ENCODE measurements around the gene RPS6KA2. TPM values are rescaled to one million over a fixed set of nuclear protein-coding genes. Genes with fewer than 3 reads are reported as not detected.
A peak's percentile ranks its signal among the peaks of the same experiment; 100 is the strongest.
"Not testable (repeated sequence)": the region's sequence is repeated elsewhere in the genome, so short reads cannot be mapped to it uniquely, and the experiment has no call there.

RPS6KA2 gene
- total RNA-seq, 1 donor from 2014 or later, result 10.4 TPM

- not testable (repeated sequence) for H3K27ac ChIP-seq (ENCODE audit: low read depth, low read length); H3K9me3 ChIP-seq (ENCODE audit: control insufficient read depth in 3 of 3, low read length in 3 of 3); H3K4me3 ChIP-seq (ENCODE audit: low read length in 3 of 3); H3K4me1 ChIP-seq (ENCODE audit: control insufficient read depth in 3 of 3, insufficient read depth in 3 of 3, low read length in 3 of 3); H3K9ac ChIP-seq (ENCODE audit: low read depth in 1 of 3, low read length in 3 of 3); H3K36me3 ChIP-seq (ENCODE audit: control insufficient read depth in 3 of 3, insufficient read depth in 3 of 3, low read length in 3 of 3)
- H3K27me3 ChIP-seq (ENCODE audit: control insufficient read depth in 3 of 3, insufficient read depth in 3 of 3, low read length in 3 of 3), result peaks cover 3 to 12% (median 8%) of the 10 kb centered on the region in 3 donors
These were observed 226.3 kb downstream of the RPS6KA2 start for GRCh38 chr6:166400649-166401250.

- H3K27ac ChIP-seq (ENCODE audit: low read depth, low read length), result no peak overlapping the region
- H3K4me1 ChIP-seq (ENCODE audit: control insufficient read depth in 3 of 3, insufficient read depth in 3 of 3, low read length in 3 of 3), result peaks cover 0 to 2% (median 0%) of the 10 kb centered on the region in 3 donors
- H3K9ac ChIP-seq (ENCODE audit: low read depth in 1 of 3, low read length in 3 of 3), result no peak overlapping the region
- H3K4me3 ChIP-seq (ENCODE audit: low read length in 3 of 3), result no peak overlapping the region
- H3K36me3 ChIP-seq (ENCODE audit: control insufficient read depth in 3 of 3, insufficient read depth in 3 of 3, low read length in 3 of 3), result no peaks in the 10 kb centered on the region
- peaks cover 3 to 12% (median 8%) of the 10 kb centered on the region in 3 donors for H3K27me3 ChIP-seq (ENCODE audit: control insufficient read depth in 3 of 3, insufficient read depth in 3 of 3, low read length in 3 of 3)
- no peaks in the 10 kb centered on the region for H3K9me3 ChIP-seq (ENCODE audit: control insufficient read depth in 3 of 3, low read length in 3 of 3)
These were observed 226.9 kb downstream of the RPS6KA2 start for GRCh38 chr6:166400181-166400580.

GRCh38 chr6:166398348-166398747, 228.7 kb downstream of the RPS6KA2 start:
- peaks cover 0 to 9% (median 3%) of the 10 kb centered on the region in 3 donors for H3K4me1 ChIP-seq (ENCODE audit: control insufficient read depth in 3 of 3, insufficient read depth in 3 of 3, low read length in 3 of 3)
- H3K9me3 ChIP-seq (ENCODE audit: control insufficient read depth in 3 of 3, low read length in 3 of 3), result no peaks in the 10 kb centered on the region
- no peak overlapping the region for H3K9ac ChIP-seq (ENCODE audit: low read depth in 1 of 3, low read length in 3 of 3)
- no peaks in the 10 kb centered on the region for H3K36me3 ChIP-seq (ENCODE audit: control insufficient read depth in 3 of 3, insufficient read depth in 3 of 3, low read length in 3 of 3)
- H3K27ac ChIP-seq (ENCODE audit: low read depth, low read length), result no peak overlapping the region
- H3K4me3 ChIP-seq (ENCODE audit: low read length in 3 of 3), result no peak overlapping the region
- peaks cover 3 to 8% (median 7%) of the 10 kb centered on the region in 3 donors for H3K27me3 ChIP-seq (ENCODE audit: control insufficient read depth in 3 of 3, insufficient read depth in 3 of 3, low read length in 3 of 3)

- no peaks in the 10 kb centered on the region for H3K9me3 ChIP-seq (ENCODE audit: control insufficient read depth in 3 of 3, low read length in 3 of 3)
- peaks cover 3 to 8% (median 3%) of the 10 kb centered on the region in 3 donors for H3K27me3 ChIP-seq (ENCODE audit: control insufficient read depth in 3 of 3, insufficient read depth in 3 of 3, low read length in 3 of 3)
- no peak overlapping the region for H3K4me3 ChIP-seq (ENCODE audit: low read length in 3 of 3)
- no peak overlapping the region for H3K27ac ChIP-seq (ENCODE audit: low read depth, low read length)
- no peaks in the 10 kb centered on the region for H3K36me3 ChIP-seq (ENCODE audit: control insufficient read depth in 3 of 3, insufficient read depth in 3 of 3, low read length in 3 of 3)
- peaks cover 0 to 9% (median 3%) of the 10 kb centered on the region in 3 donors for H3K4me1 ChIP-seq (ENCODE audit: control insufficient read depth in 3 of 3, insufficient read depth in 3 of 3, low read length in 3 of 3)
- no peak overlapping the region for H3K9ac ChIP-seq (ENCODE audit: low read depth in 1 of 3, low read length in 3 of 3)
These were observed 229.2 kb downstream of the RPS6KA2 start for GRCh38 chr6:166397849-166398248.

GRCh38 chr6:166395778-166396177, 231.3 kb downstream of the RPS6KA2 start:
- H3K36me3 ChIP-seq (ENCODE audit: control insufficient read depth in 3 of 3, insufficient read depth in 3 of 3, low read length in 3 of 3), result no peaks in the 10 kb centered on the region
- H3K27me3 ChIP-seq (ENCODE audit: control insufficient read depth in 3 of 3, insufficient read depth in 3 of 3, low read length in 3 of 3), result peaks cover 3 to 6% (median 4%) of the 10 kb centered on the region in 3 donors
- no peak overlapping the region for H3K4me3 ChIP-seq (ENCODE audit: low read length in 3 of 3)
- no peak overlapping the region for H3K27ac ChIP-seq (ENCODE audit: low read depth, low read length)
- peaks cover 0 to 9% (median 3%) of the 10 kb centered on the region in 3 donors for H3K4me1 ChIP-seq (ENCODE audit: control insufficient read depth in 3 of 3, insufficient read depth in 3 of 3, low read length in 3 of 3)
- H3K9ac ChIP-seq (ENCODE audit: low read depth in 1 of 3, low read length in 3 of 3), result no peak overlapping the region
- H3K9me3 ChIP-seq (ENCODE audit: control insufficient read depth in 3 of 3, low read length in 3 of 3), result no peaks in the 10 kb centered on the region

GRCh38 chr6:166395351-166395750, 231.7 kb downstream of the RPS6KA2 start:
- Histone ChIP-seq H3K9me3 (ENCODE audit: control insufficient read depth in 3 of 3, low read length in 3 of 3) (no peaks in the 10 kb centered on the region), H3K27ac (ENCODE audit: low read depth, low read length) (no peak overlapping the region), H3K36me3 (ENCODE audit: control insufficient read depth in 3 of 3, insufficient read depth in 3 of 3, low read length in 3 of 3) (no peaks in the 10 kb centered on the region)

GRCh38 chr6:166394036-166394892, 232.8 kb downstream of the RPS6KA2 start:
- Histone ChIP-seq H3K9me3 (ENCODE audit: control insufficient read depth in 3 of 3, low read length in 3 of 3) (no peaks in the 10 kb centered on the region), H3K9ac (ENCODE audit: low read depth in 1 of 3, low read length in 3 of 3) (no peak overlapping the region), H3K27ac (ENCODE audit: low read depth, low read length) (peak overlapping the region; percentile 1), H3K27me3 (ENCODE audit: control insufficient read depth in 3 of 3, insufficient read depth in 3 of 3, low read length in 3 of 3) (peaks cover 3 to 6% (median 3%) of the 10 kb centered on the region in 3 donors), H3K4me1 (ENCODE audit: control insufficient read depth in 3 of 3, insufficient read depth in 3 of 3, low read length in 3 of 3) (peaks cover 0 to 7% (median 3%) of the 10 kb centered on the region in 3 donors), H3K36me3 (ENCODE audit: control insufficient read depth in 3 of 3, insufficient read depth in 3 of 3, low read length in 3 of 3) (no peaks in the 10 kb centered on the region), H3K4me3 (ENCODE audit: low read length in 3 of 3) (peak overlapping the region in 1 of 3 donors; percentile 31)

More at GRCh38 chr6:166395351-166395750, 231.7 kb downstream of the RPS6KA2 start:
- Histone ChIP-seq H3K4me3 (ENCODE audit: low read length in 3 of 3) (no peak overlapping the region), H3K27me3 (ENCODE audit: control insufficient read depth in 3 of 3, insufficient read depth in 3 of 3, low read length in 3 of 3) (peaks cover 3 to 6% (median 3%) of the 10 kb centered on the region in 3 donors), H3K4me1 (ENCODE audit: control insufficient read depth in 3 of 3, insufficient read depth in 3 of 3, low read length in 3 of 3) (peaks cover 0 to 7% (median 3%) of the 10 kb centered on the region in 3 donors), H3K9ac (ENCODE audit: low read depth in 1 of 3, low read length in 3 of 3) (no peak overlapping the region)

- Histone ChIP-seq H3K4me3 (ENCODE audit: low read length in 3 of 3) (no peak overlapping the region), H3K27me3 (ENCODE audit: control insufficient read depth in 3 of 3, insufficient read depth in 3 of 3, low read length in 3 of 3) (peaks cover 3 to 6% (median 3%) of the 10 kb centered on the region in 3 donors), H3K9ac (ENCODE audit: low read depth in 1 of 3, low read length in 3 of 3) (no peak overlapping the region), H3K27ac (ENCODE audit: low read depth, low read length) (no peak overlapping the region), H3K9me3 (ENCODE audit: control insufficient read depth in 3 of 3, low read length in 3 of 3) (no peaks in the 10 kb centered on the region), H3K36me3 (ENCODE audit: control insufficient read depth in 3 of 3, insufficient read depth in 3 of 3, low read length in 3 of 3) (no peaks in the 10 kb centered on the region), H3K4me1 (ENCODE audit: control insufficient read depth in 3 of 3, insufficient read depth in 3 of 3, low read length in 3 of 3) (peaks cover 0 to 7% (median 3%) of the 10 kb centered on the region in 3 donors)
These were observed 233.6 kb downstream of the RPS6KA2 start for GRCh38 chr6:166393535-166393823.

GRCh38 chr6:166392755-166393534, 234.1 kb downstream of the RPS6KA2 start:
- not testable (repeated sequence) for H3K27me3 ChIP-seq (ENCODE audit: control insufficient read depth in 3 of 3, insufficient read depth in 3 of 3, low read length in 3 of 3); H3K9me3 ChIP-seq (ENCODE audit: control insufficient read depth in 3 of 3, low read length in 3 of 3); H3K27ac ChIP-seq (ENCODE audit: low read depth, low read length); H3K4me3 ChIP-seq (ENCODE audit: low read length in 3 of 3); H3K36me3 ChIP-seq (ENCODE audit: control insufficient read depth in 3 of 3, insufficient read depth in 3 of 3, low read length in 3 of 3); H3K4me1 ChIP-seq (ENCODE audit: control insufficient read depth in 3 of 3, insufficient read depth in 3 of 3, low read length in 3 of 3); H3K9ac ChIP-seq (ENCODE audit: low read depth in 1 of 3, low read length in 3 of 3)

All from skeletal muscle tissue (tissue), 4 donors.